Esophagus squamous epithelium (tissue), 5 donors: ENCODE results near the gene STK24. TPM values are rescaled to one million over a fixed set of nuclear protein-coding genes. Genes with fewer than 3 reads are reported as not detected.
A peak's percentile ranks its signal among the peaks of the same experiment; 100 is the strongest.

Experiments used
- DNase-seq: peaks from one replicate; lab custom pipeline; 2025; lab: John Stamatoyannopoulos, UW
- H3K27ac ChIP-seq, 4 donors: fragments of 200-600 bp; sonication (generic); one replicate each; pipeline ENCODE4 v1.5.1; 2016 to 2019; ENCODE audit warnings: mild to moderate bottlenecking in 1 of 4
- H3K27me3 ChIP-seq, 4 donors: fragments of 200-600 bp; sonication (generic); 1 replicate in 3 of 4; 2 replicates in 1 of 4; pipeline versions ENCODE4 v1.5.1 to v1.6.0; 2017 to 2021; ENCODE audit warnings: antibody characterized with exemption in 1 of 4
- H3K36me3 ChIP-seq, 3 donors: fragments of 200-600 bp; sonication (generic); one replicate each; pipeline ENCODE4 v1.5.1; 2016 to 2019
- H3K4me1 ChIP-seq, 3 donors: fragments of 200-600 bp; sonication (generic); one replicate each; pipeline ENCODE4 v1.5.1; 2017 to 2019
- H3K4me3 ChIP-seq, 4 donors: fragments of 200-600 bp; sonication (generic); 1 replicate in 3 of 4; 2 replicates in 1 of 4; pipeline ENCODE4 v1.5.1; 2016 to 2019; ENCODE audit warnings: mild to moderate bottlenecking in 2 of 4, moderate library complexity in 1 of 4
- H3K9me3 ChIP-seq, 3 donors: fragments of 200-600 bp; sonication (generic); one replicate each; pipeline ENCODE4 v1.5.1; 2016 to 2019
- POLR2A ChIP-seq, 4 donors: fragments of 450-650 bp; IDR thresholded peaks; one replicate each; pipeline ENCODE4 v1.6.1; 2017; ENCODE audit warnings: antibody characterized with exemption in 4 of 4, mild to moderate bottlenecking in 4 of 4, moderate library complexity in 3 of 4
- WGBS, 2 donors: methylation state at CpG; one replicate each; pipeline ENCODE4 v1.1.5; 2018; 5-methylcytosine and 5-hydroxymethylcytosine counted together
- intact Hi-C: fragments of 100-400 bp; cut with DNase I; formaldehyde crosslinking; loops from one replicate; pipeline ENCODE4 v1.15.0; 2022
- total RNA-seq, 4 donors: library from RNA; depleted of rRNA; stranded (reverse); fragments of >200 nt; gene quantifications; one replicate each; pipeline ENCODE4 v1.1.0, GENCODE V29; 2016
- TF ChIP-seq, protein P1 (sequence below), 6 experiments: fragments of 450-650 bp in 4 of 6; fragments of 200-600 bp in 2 of 6; sonication (generic) in 2 of 6; IDR thresholded peaks; one replicate each; pipeline ENCODE4 v1.5.1; 2016 to 2019; ENCODE audit warnings: antibody characterized with exemption in 6 of 6, mild to moderate bottlenecking in 4 of 6, moderate library complexity in 4 of 6
- donor health status: DM: yes; HTN: yes; CAD: no.

The STK24 gene
- total RNA-seq, 4 donors from 2014 or later = 119 to 156 (median 130) TPM

DNA sequence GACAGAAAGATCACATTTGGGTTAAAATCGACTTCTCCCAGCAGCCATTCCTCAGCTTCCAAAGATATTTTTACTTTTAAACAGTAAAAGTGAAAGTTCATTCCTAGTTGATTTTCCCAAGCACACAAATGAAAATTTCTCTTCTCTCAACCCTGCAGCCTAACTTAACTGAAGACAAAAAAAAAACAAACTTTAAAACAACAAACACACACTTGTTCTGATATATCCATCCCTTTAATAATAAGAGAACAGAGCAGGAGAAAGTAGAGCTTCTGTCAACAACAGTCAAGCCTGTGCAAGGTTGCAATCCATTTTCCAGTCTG is 72.9 kb downstream of the STK24 start:
- Histone ChIP-seq H3K4me1 (peaks cover 31 to 95% (median 55%) of the 10 kb centered on the region in 3 donors), H3K36me3 (peaks cover 0 to 37% (median 0%) of the 10 kb centered on the region in 3 donors), H3K27me3 (no peaks in the 10 kb centered on the region), H3K4me3 (peak overlapping the region in 1 of 4 donors; percentile 26), H3K27ac (peak overlapping the region; percentile 3 to 71 (median 65)), H3K9me3 (no peaks in the 10 kb centered on the region)
- TF ChIP-seq, protein P1, sequence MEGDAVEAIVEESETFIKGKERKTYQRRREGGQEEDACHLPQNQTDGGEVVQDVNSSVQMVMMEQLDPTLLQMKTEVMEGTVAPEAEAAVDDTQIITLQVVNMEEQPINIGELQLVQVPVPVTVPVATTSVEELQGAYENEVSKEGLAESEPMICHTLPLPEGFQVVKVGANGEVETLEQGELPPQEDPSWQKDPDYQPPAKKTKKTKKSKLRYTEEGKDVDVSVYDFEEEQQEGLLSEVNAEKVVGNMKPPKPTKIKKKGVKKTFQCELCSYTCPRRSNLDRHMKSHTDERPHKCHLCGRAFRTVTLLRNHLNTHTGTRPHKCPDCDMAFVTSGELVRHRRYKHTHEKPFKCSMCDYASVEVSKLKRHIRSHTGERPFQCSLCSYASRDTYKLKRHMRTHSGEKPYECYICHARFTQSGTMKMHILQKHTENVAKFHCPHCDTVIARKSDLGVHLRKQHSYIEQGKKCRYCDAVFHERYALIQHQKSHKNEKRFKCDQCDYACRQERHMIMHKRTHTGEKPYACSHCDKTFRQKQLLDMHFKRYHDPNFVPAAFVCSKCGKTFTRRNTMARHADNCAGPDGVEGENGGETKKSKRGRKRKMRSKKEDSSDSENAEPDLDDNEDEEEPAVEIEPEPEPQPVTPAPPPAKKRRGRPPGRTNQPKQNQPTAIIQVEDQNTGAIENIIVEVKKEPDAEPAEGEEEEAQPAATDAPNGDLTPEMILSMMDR (IDR thresholded peaks at IDR 0.05) = no peak
- no peak for TF ChIP-seq POLR2A (IDR thresholded peaks at IDR 0.05)
- intact Hi-C loops = no loop called here
- DNase-seq = no peak
- 55 to 56% methylated on average over 1 of the region's 1 CpG for WGBS, 2 donors

DNA sequence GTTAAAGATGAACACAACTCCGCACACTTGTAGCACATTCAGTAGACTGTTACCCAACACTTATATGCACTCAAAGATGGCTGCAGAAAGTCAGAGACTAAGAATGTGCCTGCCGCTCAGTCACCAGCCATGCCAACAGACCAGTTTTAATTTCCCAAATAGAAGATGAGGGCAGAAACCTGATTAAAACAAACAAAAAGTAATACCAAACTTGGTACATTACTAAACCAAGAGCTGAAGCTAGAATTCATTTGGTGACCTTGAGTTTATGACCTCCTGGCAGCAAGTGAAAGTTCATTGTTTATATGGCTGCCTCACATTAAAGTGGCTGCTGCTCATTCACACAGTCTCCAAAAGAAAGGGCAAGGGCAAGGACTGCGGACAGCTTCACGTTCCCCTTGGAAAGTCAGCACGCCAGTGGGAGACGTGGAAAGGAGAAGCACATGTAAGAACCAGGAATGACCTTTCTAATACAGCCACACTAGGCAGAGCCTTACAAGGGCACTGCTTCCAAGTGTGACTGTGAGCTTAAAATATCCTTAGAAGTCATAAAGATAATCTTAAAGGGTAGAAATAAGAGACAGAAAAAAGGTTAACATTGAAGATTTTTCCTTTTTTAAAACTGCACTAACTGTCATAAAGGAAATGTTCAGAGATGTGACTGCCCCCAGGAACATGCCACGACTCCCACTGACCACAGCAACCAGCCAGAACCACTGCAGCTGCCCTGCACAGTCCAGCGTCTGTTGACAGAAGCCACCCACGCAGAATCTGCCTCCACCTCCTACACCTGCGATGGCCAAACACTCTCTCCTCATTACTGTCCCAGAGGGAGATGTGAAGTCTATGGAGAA is 73.5 kb downstream of the STK24 start:
- H3K9me3 ChIP-seq = no peaks in the 10 kb centered on the region
- H3K4me3 ChIP-seq = peak overlapping the region in 1 of 4 donors; percentile 26
- H3K4me1 ChIP-seq = peaks cover 26 to 95% (median 49%) of the 10 kb centered on the region in 3 donors
- no peak for TF ChIP-seq POLR2A (IDR thresholded peaks at IDR 0.05)
- TF ChIP-seq, protein P1 (IDR thresholded peaks at IDR 0.05) = no peak
- peaks cover 0 to 42% (median 3%) of the 10 kb centered on the region in 3 donors for H3K36me3 ChIP-seq
- intact Hi-C loops = no loop called here
- 56 to 71% methylated on average over 10 of the region's 10 CpGs for whole genome bisulfite sequencing, 2 donors
- DNase-seq = no peak
- H3K27me3 ChIP-seq = no peaks in the 10 kb centered on the region
- H3K27ac ChIP-seq = peak overlapping the region; percentile 3 to 71 (median 65)

DNA sequence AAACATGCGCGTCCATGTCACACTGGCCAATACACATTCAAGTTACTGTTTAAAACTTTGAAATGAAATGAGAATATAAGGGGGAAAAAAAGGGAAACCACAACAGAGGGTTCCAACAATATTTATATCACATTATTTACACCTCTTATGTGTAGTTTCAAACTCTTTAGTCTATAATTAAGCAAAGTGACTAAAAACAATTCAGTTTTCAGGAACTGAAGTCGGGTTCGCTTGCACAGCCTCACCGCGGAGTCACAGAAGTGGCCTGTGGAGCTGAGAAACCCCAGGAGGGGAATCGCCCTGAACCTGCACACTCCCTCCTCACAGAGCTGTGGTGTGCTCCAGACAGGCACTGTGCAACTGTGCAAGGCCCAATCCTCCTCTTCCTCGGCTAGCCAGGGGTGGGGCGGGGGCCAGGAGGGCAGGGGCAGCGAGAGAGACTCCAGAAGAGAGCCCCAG is 75.9 kb downstream of the STK24 start:
- H3K4me3 ChIP-seq = no peak overlapping the region
- peaks cover 26 to 95% (median 43%) of the 10 kb centered on the region in 3 donors for H3K4me1 ChIP-seq
- no peak for DNase-seq
- WGBS, 2 donors = 91 to 95% methylated on average over 6 to 10 of the region's 10 CpGs
- H3K9me3 ChIP-seq = no peaks in the 10 kb centered on the region
- H3K27ac ChIP-seq = no peak overlapping the region
- no peak for TF ChIP-seq POLR2A (IDR thresholded peaks at IDR 0.05)
- TF ChIP-seq, protein P1 (IDR thresholded peaks at IDR 0.05) = no peak
- peaks cover 0 to 47% (median 3%) of the 10 kb centered on the region in 3 donors for H3K36me3 ChIP-seq
- H3K27me3 ChIP-seq = no peaks in the 10 kb centered on the region
- intact Hi-C loops = no loop called here

DNA sequence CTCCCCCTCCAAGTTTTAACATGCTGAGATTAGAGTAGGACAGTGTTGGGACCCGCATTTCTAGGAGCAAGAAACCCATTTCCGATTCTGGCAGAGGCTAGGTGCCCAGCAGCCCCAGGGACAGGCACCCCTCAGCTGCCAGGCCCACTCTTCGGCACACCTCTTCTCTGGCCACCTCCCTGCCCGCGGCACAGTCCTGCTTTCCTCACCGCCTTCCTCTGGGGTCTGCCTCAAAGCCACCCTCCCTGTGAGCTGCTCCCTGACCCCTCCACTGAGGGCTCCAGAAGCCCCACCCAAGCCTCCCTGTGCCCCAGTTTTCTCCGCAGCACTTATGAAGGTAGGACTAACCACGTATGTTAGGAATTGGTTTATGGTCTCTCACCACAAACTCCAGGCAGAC is 79.9 kb downstream of the STK24 start:
- WGBS, 2 donors = 60 to 78% methylated on average over 8 of the region's 8 CpGs
- peaks cover 0 to 30% (median 3%) of the 10 kb centered on the region in 3 donors for H3K36me3 ChIP-seq
- H3K4me1 ChIP-seq = peaks cover 26 to 92% (median 46%) of the 10 kb centered on the region in 3 donors
- no peaks in the 10 kb centered on the region for H3K27me3 ChIP-seq
- peak overlapping the region; percentile 15 to 92 (median 83) for H3K27ac ChIP-seq
- TF ChIP-seq POLR2A (IDR thresholded peaks at IDR 0.05) = no peak
- TF ChIP-seq, protein P1 (IDR thresholded peaks at IDR 0.05) = no peak
- intact Hi-C loops = no loop called here
- H3K4me3 ChIP-seq = no peak overlapping the region
- no peaks in the 10 kb centered on the region for H3K9me3 ChIP-seq
- DNase-seq = no peak

DNA sequence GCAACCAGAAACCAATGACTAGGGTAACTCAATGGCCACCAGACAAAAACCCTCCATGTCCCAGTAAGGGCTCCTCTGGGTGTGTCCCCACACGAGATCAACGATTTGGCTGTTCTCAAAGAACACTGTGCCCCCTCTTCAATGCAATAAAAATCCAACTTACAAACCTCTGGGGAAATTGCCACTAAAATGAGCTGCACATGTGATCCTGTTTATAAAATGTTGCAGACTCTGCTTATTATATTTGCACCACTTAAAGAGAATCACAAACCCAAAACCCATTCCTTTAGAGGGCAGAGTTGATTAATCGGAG is 80.5 kb downstream of the STK24 start:
- peak overlapping the region in 1 of 4 donors; percentile 39 for H3K4me3 ChIP-seq
- intact Hi-C loops = no loop called here
- H3K36me3 ChIP-seq = peaks cover 0 to 27% (median 3%) of the 10 kb centered on the region in 3 donors
- peak overlapping the region; percentile 57 to 92 (median 83) for H3K27ac ChIP-seq
- WGBS, 2 donors = 36 to 57% methylated on average over 3 of the region's 3 CpGs
- no peak for TF ChIP-seq POLR2A (IDR thresholded peaks at IDR 0.05)
- TF ChIP-seq, protein P1 (IDR thresholded peaks at IDR 0.05) = no peak
- peaks cover 26 to 90% (median 52%) of the 10 kb centered on the region in 3 donors for H3K4me1 ChIP-seq
- H3K27me3 ChIP-seq = no peaks in the 10 kb centered on the region
- no peaks in the 10 kb centered on the region for H3K9me3 ChIP-seq
- DNase-seq = no peak
